RWPE1 (cell line): Measurements from ENCODE around the gene DHDDS.

Experiments
- CTCF ChIA-PET: fragments of 350-600 bp; sonication (Branson Sonifier 250); formaldehyde crosslinking; extraction: SDS; loops from one replicate; lab custom pipeline; 2021; lab: Yijun Ruan, JAX
- POLR2A ChIA-PET: fragments of 400-600 bp; formaldehyde crosslinking; extraction: SDS; loops from one replicate; lab custom pipeline; 2020; ENCODE audit warnings: antibody characterized with exemption; ENCODE audit not compliant: low non-redundant PET; lab: Yijun Ruan, JAX
- DNase-seq: peaks from one replicate; pipeline ENCODE4 v3.0.0; 2012; ENCODE audit warnings: low spot score
- H3K27ac ChIP-seq: fragments of 450-650 bp; 2 replicates; pipeline ENCODE4 v1.5.1; 2017
- TF ChIP-seq, protein P1 (sequence below): fragments of 450-650 bp; conservative IDR thresholded peaks from 2 replicates; pipeline ENCODE4 v1.5.1; 2017; ENCODE audit warnings: low read depth, mild to moderate bottlenecking

DHDDS gene

GRCh38 chr1:26472320-26472900 lies 40.3 kb downstream of the DHDDS start, which contains the start of gene HMGN2:
Gene HMGN2 (plus strand): TSS chr1:26472440. CDS start chr1:26472613, 173 bp downstream.
- DNase-seq, result peak; percentile 85
- CTCF ChIA-PET, result interaction anchor here (0.6 to 0.8 kb wide), 2 partner anchors 94 to 1031 kb away, joined by 3 read pairs; no protein-coding TSS in a partner anchor

DNA sequence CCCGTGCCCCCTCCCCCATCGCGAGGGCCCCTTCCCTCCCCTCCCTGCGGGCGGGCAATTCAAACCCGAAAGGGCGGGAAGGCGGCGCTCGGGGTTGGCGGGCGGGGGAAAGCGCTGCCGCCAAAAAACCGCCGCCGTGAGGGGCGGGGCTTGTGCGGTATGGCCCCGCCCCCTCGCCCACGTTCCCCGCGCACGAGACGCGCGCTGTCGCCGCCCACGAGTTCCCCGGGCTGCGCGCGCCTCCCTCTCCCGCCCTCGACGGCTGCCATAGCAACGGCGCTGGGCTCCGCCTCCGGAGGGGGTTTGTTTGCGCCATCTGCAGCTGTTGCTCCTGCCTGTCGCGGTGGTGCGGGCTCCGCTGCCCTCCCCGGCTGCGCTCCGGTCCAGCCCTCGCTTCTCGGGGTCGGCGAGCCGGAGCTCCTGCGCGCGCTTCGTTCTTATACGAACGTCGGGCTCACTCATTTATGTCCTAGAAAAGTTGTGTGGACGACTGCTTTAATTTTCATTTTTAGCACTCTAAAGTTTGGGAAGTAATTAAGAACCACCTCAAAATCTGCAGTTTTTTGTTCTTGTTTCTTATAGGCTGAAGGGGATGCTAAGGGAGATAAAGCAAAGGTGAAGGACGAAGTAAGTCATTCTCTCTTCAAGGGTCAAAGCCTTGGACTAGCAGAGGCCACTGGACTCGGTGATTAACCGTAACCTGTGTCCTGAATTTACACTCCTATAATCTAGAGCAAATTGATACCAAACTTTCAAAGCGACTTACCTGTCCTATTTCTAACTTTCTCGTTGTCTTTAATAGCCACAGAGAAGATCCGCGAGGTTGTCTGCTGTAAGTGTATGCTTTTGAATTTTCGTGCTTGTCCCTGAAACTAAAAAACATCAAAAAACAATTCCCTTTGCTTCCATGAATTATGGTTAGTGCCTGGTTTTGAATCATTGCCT lies 41.1 kb downstream of the DHDDS start:
- ChIA-PET POLR2A (interaction anchor here (0.5 kb wide), 1 partner anchor 867 kb away, joined by 10 read pairs; no protein-coding TSS in a partner anchor), CTCF (interaction anchor here (0.6 to 1.4 kb wide), 2 partner anchors 27 to 381 kb away, joined by 3 to 7 read pairs; no protein-coding TSS in a partner anchor)
- H3K27ac ChIP-seq, result peak overlapping the region; percentile 98
- TF ChIP-seq, protein P1, sequence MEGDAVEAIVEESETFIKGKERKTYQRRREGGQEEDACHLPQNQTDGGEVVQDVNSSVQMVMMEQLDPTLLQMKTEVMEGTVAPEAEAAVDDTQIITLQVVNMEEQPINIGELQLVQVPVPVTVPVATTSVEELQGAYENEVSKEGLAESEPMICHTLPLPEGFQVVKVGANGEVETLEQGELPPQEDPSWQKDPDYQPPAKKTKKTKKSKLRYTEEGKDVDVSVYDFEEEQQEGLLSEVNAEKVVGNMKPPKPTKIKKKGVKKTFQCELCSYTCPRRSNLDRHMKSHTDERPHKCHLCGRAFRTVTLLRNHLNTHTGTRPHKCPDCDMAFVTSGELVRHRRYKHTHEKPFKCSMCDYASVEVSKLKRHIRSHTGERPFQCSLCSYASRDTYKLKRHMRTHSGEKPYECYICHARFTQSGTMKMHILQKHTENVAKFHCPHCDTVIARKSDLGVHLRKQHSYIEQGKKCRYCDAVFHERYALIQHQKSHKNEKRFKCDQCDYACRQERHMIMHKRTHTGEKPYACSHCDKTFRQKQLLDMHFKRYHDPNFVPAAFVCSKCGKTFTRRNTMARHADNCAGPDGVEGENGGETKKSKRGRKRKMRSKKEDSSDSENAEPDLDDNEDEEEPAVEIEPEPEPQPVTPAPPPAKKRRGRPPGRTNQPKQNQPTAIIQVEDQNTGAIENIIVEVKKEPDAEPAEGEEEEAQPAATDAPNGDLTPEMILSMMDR, result no peak
- DNase-seq, result peak; percentile 94

More at GRCh38 chr1:26472320-26472900, 40.3 kb downstream of the DHDDS start, which contains the start of gene HMGN2:
- TF ChIP-seq, protein P1, result no peak
- POLR2A ChIA-PET, result interaction anchor here (1.3 kb wide), 1 partner anchor 28 kb away, joined by 4 read pairs; no protein-coding TSS in a partner anchor
- peak within 1 kb of the TSS; percentile 98 for H3K27ac ChIP-seq

DNA sequence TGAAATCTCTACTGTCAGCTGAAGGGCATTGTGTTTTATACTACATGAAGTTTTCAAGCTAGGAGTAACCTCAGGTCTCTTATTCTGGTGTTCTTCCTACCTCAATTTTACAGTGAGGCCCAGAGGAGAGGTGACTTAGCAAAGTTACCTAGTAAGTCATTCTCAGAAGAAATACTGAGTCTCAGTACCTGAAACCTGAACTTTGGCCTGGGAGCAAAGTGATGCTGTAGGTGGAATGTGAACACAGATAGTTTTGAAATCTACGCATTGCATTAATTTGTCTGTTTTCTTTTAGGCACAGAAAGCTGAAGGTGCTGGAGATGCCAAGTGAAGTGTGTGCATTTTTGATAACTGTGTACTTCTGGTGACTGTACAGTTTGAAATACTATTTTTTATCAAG lies 42.7 kb downstream of the DHDDS start:
- TF ChIP-seq, protein P1, result no peak
- no peak overlapping the region for H3K27ac ChIP-seq
- no peak for DNase-seq
- POLR2A ChIA-PET, result no interaction called here
- CTCF ChIA-PET, result interaction anchor here (1.4 kb wide), 1 partner anchor 25 kb away, joined by 7 read pairs; no protein-coding TSS in a partner anchor

GRCh38 chr1:26475989-26476388 lies 43.9 kb downstream of the DHDDS start:
- TF ChIP-seq, protein P1, result no peak
- ChIA-PET CTCF (no interaction called here), POLR2A (no interaction called here)
- DNase-seq, result no peak
- no peak overlapping the region for H3K27ac ChIP-seq

- H3K27ac ChIP-seq, result no peak overlapping the region
- TF ChIP-seq, protein P1, result no peak
- ChIA-PET CTCF (no interaction called here), POLR2A (no interaction called here)
- DNase-seq, result no peak
Observed at GRCh38 chr1:26476958-26477357, 44.8 kb downstream of the DHDDS start.
